Activated naive CD4-positive, alpha-beta T cell treated with anti-CD3 and anti-CD28 coated beads for 36 hours (primary cell): Measurements from ENCODE around the gene FRMD7. TPM values are rescaled to one million over a fixed set of nuclear protein-coding genes. Genes with fewer than 3 reads are reported as not detected.

Experiments used
- CTCF ChIA-PET: fragments of 350-600 bp; sonication (Branson Sonifier 250); formaldehyde crosslinking; loops from one replicate; lab custom pipeline; 2021; ENCODE audit warnings: antibody characterized with exemption; lab: Charles Lee
- DNase-seq: peaks from one replicate; pipeline ENCODE4 v3.0.0-alpha.2; 2020
- H3K27ac Mint-ChIP-seq: one replicate; pipeline ENCODE4 v1.8.0; 2021; ENCODE audit warnings: mild to moderate bottlenecking, mixed read lengths
- H3K27me3 Mint-ChIP-seq: one replicate; pipeline ENCODE4 v1.8.0; 2021; ENCODE audit warnings: low read depth, mixed read lengths
- H3K36me3 Mint-ChIP-seq: one replicate; pipeline ENCODE4 v1.8.0; 2021; ENCODE audit warnings: low read depth, mixed read lengths
- H3K4me1 Mint-ChIP-seq: one replicate; pipeline ENCODE4 v1.8.0; 2021; ENCODE audit warnings: low read depth, mixed read lengths
- H3K4me3 Mint-ChIP-seq: one replicate; pipeline ENCODE4 v1.8.0; 2021; ENCODE audit warnings: mild to moderate bottlenecking, moderate library complexity, mixed read lengths
- H3K9me3 Mint-ChIP-seq: one replicate; pipeline ENCODE4 v1.8.0; 2021; ENCODE audit warnings: mixed read lengths
- intact Hi-C: fragments of 100-400 bp; cut with micrococcal nuclease; formaldehyde crosslinking; loops from one replicate; pipeline ENCODE4 v1.15.1; 2023
- total RNA-seq, 2 experiments: library from RNA; stranded (reverse); gene quantifications; one replicate each; pipeline ENCODE4 v1.2.3, GENCODE V29; 2021

Gene FRMD7
- total RNA-seq, 2 experiments from 2014 or later, result not detected

DNA sequence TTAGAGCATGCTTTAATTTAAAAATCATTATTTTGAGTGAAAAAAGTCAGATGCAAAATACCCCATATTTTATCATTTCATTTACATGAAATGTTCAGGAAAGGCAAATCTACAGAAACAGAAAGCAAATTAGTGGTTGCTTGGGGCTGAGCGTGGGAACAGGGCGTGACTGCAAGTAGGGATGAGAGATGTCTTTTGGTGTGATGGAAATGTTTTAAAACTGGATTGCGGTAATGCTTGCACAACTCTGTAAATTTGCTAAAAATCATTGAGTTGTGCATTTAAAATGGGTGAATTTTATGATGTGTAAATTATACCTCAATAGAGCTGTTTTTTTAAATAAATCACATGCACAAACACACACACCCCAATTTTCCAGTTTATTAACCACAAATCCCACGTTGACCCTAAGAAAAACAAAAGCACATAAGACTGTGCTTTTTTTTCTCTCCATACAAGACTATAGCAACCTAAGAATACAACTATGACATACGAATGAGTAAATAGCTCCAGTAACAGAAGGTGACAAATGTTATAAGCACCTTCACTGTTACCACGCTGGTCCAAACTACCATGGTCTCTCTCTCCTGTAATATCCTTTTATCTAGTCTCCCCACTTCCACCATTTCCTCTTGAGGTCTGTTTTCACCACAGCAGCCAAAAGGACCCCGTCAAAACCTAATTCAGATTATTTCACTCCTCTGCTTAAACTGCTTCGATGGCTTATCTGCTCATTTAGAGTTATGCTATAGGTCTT lies 37.2 kb downstream of the FRMD7 start:
- Mint-ChIP-seq H3K27me3 (no peaks in the 10 kb centered on the region), H3K9me3 (no peaks in the 10 kb centered on the region), H3K4me1 (peaks cover 2% of the 10 kb centered on the region), H3K4me3 (no peak overlapping the region), H3K36me3 (no peaks in the 10 kb centered on the region), H3K27ac (no peak overlapping the region)
- no peak for DNase-seq
- intact Hi-C loops, result loop anchor here (5.0 kb wide), 2 partner anchors 68 to 248 kb away; partner anchors contain the start of gene STK26
- CTCF ChIA-PET, result interaction anchor here (0.6 to 1.3 kb wide), 2 partner anchors 130 to 262 kb away, joined by 3 to 5 read pairs; no protein-coding TSS in a partner anchor

DNA sequence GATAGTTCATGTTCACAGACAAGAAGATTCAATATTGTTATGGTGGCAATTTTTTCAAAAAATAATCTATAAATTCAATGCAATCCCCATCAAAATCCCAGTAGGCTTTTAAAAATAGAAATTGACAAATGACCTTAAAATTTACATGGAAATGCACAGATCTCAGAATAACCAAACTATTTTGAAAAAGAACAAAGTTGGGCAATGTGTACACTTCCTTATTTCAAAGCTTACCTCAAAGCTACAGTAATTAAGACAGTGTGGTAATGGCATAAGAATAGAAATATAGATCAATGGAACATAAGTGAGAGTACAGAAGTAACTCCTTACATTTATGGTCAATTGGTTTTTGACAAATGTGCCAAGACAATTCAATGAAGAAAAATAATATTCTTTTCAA lies 39.0 kb downstream of the FRMD7 start:
- Mint-ChIP-seq H3K27me3 (no peaks in the 10 kb centered on the region), H3K4me1 (peaks cover 2% of the 10 kb centered on the region), H3K9me3 (no peaks in the 10 kb centered on the region), H3K4me3 (no peak overlapping the region), H3K36me3 (no peaks in the 10 kb centered on the region), H3K27ac (no peak overlapping the region)
- CTCF ChIA-PET, result interaction anchor here (0.7 kb wide), 1 partner anchor 204 kb away, joined by 3 read pairs; no protein-coding TSS in a partner anchor
- intact Hi-C loops, result no loop called here
- DNase-seq, result no peak

DNA sequence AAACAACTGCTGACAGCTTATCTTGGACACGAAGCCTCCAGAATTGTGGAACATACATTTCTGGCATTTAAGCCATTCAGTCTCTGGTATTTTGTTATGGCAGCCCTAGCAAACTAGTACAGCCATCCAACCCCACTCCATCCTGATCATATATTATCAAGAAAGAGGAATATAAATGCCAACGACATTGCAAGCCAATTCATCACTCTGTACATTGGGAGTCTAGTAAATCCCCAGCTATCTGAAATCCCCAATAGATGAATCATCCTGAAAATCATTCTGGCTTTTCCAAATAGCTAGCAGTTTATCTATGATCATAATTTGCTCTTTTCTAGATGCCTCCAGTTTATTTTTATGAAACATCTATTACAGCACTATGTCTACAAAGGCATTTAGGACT lies 41.1 kb downstream of the FRMD7 start:
- intact Hi-C loops, result no loop called here
- Mint-ChIP-seq H3K36me3 (no peaks in the 10 kb centered on the region), H3K27ac (no peak overlapping the region), H3K9me3 (no peaks in the 10 kb centered on the region), H3K4me3 (no peak overlapping the region), H3K27me3 (no peaks in the 10 kb centered on the region), H3K4me1 (peaks cover 2% of the 10 kb centered on the region)
- CTCF ChIA-PET, result no interaction called here
- DNase-seq, result no peak

DNA sequence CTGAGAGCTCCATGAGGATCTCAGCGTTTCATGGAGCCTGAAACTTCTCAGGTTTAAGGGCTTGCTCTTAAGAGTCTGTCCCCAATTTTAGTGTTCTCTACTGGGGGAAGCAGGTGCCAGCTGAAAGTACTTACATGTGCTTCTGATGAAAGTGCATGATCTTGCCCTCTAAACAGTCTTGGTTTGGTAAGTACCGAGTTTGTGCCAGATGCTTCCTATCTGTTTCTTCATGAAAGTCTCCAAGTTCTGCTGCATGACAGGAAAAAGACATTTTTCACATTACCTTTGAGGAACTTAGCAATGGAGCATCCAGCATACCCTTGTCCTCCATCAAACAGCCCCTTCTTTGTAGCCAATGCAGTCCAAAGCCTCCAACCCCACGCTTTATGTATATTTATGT lies 42.0 kb downstream of the FRMD7 start:
- Mint-ChIP-seq H3K4me3 (no peak overlapping the region), H3K27me3 (no peaks in the 10 kb centered on the region), H3K9me3 (no peaks in the 10 kb centered on the region), H3K36me3 (no peaks in the 10 kb centered on the region), H3K4me1 (peaks cover 2% of the 10 kb centered on the region), H3K27ac (no peak overlapping the region)
- no peak for DNase-seq
- intact Hi-C loops, result no loop called here
- CTCF ChIA-PET, result no interaction called here

DNA sequence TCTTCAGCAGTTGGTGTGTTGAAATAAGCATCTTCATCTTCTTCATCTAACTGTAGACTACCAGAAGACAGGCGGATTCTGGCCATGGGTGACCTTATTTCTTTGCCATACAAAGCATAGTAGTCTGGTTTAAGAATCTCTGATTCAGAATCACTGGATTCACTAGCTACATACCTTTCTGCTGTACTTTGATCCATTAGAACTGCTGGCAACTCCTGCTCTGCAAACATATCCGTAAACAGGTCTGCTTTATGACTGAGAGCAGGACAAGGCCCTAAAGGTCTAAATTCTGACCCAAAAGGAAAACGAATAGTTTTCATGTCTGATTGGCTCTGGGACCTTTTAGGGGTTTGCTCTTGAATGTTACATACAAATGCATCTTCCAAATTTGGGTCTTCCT lies 49.9 kb downstream of the FRMD7 start:
- Mint-ChIP-seq H3K36me3 (peaks cover 1% of the 10 kb centered on the region), H3K27me3 (no peaks in the 10 kb centered on the region), H3K4me3 (no peak overlapping the region), H3K27ac (no peak overlapping the region), H3K4me1 (no peaks in the 10 kb centered on the region), H3K9me3 (no peaks in the 10 kb centered on the region)
- CTCF ChIA-PET, result no interaction called here
- no peak for DNase-seq
- intact Hi-C loops, result loop anchor here (10.0 kb wide), 1 partner anchor 243 kb away; no protein-coding TSS in a partner anchor

DNA sequence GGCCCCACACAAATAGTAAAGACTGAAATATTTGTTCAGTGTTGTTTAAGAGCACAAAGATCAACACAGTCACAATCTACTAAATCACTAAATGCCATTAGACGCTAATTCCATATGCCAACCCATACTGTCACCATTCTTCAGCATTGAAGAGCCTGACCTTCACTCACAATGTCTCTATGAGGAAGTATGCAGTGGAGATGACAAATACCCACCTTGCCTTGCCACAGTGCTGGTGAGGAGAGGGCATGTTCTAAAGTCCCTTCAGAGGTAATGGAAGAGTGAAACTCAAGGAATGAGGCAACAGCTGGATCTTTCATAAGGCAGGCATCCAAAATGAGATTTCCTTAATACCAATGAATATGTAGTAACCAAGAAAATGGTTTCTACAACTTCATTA lies 50.4 kb downstream of the FRMD7 start:
- Mint-ChIP-seq H3K36me3 (peaks cover 1% of the 10 kb centered on the region), H3K4me1 (no peaks in the 10 kb centered on the region), H3K27me3 (no peaks in the 10 kb centered on the region), H3K4me3 (no peak overlapping the region), H3K9me3 (no peaks in the 10 kb centered on the region), H3K27ac (no peak overlapping the region)
- DNase-seq, result no peak
- CTCF ChIA-PET, result no interaction called here
- intact Hi-C loops, result loop anchor here (10.0 kb wide), 1 partner anchor 243 kb away; no protein-coding TSS in a partner anchor

DNA sequence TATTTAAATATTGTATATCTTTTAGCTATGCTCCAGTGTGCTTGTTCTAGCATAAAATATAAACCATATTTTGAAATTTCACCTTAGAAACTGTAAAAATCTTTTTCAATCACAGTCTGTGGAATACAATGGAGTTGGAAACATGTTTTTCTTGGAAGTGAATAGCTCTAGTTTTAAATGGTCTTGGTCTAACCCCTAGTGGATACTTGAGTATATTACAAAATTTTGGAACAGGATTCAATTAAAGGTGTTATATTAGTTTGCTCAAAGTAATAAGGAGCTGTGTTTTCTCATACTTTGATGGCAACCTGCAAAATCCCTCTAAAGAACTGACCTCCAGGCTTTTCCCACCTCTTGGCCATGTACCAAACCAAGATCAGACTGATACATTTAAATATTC lies 56.6 kb downstream of the FRMD7 start:
- Mint-ChIP-seq H3K27me3 (no peaks in the 10 kb centered on the region), H3K4me1 (no peaks in the 10 kb centered on the region), H3K9me3 (no peaks in the 10 kb centered on the region), H3K36me3 (peaks cover 3% of the 10 kb centered on the region), H3K27ac (no peak overlapping the region), H3K4me3 (no peak overlapping the region)
- CTCF ChIA-PET, result interaction anchor here (1.1 to 1.8 kb wide), 4 partner anchors 8 to 238 kb away, joined by 3 to 5 read pairs (median 4); partner anchors contain the start of gene RAP2C
- intact Hi-C loops, result loop anchor here (5.0 to 10.0 kb wide), 2 partner anchors 49 to 236 kb away; partner anchors contain the start of gene STK26
- no peak for DNase-seq

DNA sequence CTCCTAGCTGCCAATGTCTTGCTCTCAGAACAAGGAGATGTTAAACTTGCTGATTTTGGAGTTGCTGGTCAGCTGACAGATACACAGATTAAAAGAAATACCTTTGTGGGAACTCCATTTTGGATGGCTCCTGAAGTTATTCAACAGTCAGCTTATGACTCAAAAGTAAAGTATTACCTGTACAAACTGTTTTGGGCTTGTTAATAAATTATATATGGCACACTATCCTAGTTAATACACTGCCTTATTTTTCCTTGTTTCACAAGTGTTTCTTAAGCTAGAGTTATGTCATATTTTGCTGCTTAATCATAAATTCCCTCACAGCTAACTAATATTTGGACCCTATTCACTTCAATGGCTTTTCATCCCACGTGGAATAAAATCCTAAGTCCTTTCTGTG lies 59.4 kb downstream of the FRMD7 start:
- H3K4me3 Mint-ChIP-seq, result no peak overlapping the region
- intact Hi-C loops, result no loop called here
- CTCF ChIA-PET, result interaction anchor here (1.6 kb wide), 1 partner anchor 47 kb away, joined by 3 read pairs; no protein-coding TSS in a partner anchor

DNA sequence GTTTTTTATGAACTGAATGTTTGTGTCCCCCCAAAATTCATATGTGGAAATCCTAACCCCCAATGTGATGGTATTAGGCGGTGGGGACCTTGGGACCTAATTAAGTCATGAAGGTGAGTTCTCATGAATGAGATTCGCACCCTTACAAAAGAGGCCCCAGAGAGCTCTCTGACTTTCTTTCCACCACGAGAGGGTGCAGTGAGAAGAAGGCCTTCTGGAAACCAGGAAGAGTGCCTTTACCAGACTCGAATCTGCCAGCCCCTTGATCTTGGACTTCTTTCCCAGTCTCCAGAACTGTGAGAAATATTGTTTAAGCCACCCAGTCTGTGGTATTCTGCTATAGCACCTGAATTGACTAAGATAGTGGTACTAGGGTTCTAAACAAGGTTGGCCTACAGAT lies 64.0 kb downstream of the FRMD7 start:
- Mint-ChIP-seq H3K4me3 (no peak overlapping the region), H3K27me3 (no peaks in the 10 kb centered on the region), H3K9me3 (no peaks in the 10 kb centered on the region), H3K27ac (no peak overlapping the region), H3K4me1 (peaks cover 5% of the 10 kb centered on the region), H3K36me3 (no peaks in the 10 kb centered on the region)
- CTCF ChIA-PET, result interaction anchor here (1.4 kb wide), 1 partner anchor 222 kb away, joined by 4 read pairs; no protein-coding TSS in a partner anchor
- DNase-seq, result no peak
- intact Hi-C loops, result no loop called here

More for the DNA sequence above, 59.4 kb downstream of the FRMD7 start:
- Mint-ChIP-seq H3K9me3 (no peaks in the 10 kb centered on the region), H3K27ac (no peak overlapping the region), H3K27me3 (no peaks in the 10 kb centered on the region), H3K4me1 (no peaks in the 10 kb centered on the region), H3K36me3 (peaks cover 2% of the 10 kb centered on the region)
- DNase-seq, result no peak

DNA sequence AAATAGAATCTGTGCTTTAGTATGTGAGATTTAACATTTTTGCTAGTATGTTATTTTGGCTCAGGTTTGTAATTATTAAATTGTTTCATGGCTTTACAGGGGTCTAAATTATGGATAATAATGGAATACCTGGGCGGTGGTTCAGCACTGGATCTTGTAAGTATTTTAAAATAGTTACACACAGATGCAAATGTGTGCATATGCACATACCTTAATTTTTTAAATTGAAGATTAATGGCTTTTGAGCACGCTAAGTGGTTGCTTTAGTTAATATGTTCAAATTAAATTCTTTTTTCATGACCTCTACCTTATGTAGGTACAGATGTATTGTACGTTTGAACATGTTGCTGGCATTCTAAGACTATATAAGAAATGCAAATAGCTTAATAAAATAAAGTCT lies 64.5 kb downstream of the FRMD7 start:
- Mint-ChIP-seq H3K9me3 (no peaks in the 10 kb centered on the region), H3K4me3 (no peak overlapping the region), H3K27me3 (no peaks in the 10 kb centered on the region), H3K4me1 (peaks cover 5% of the 10 kb centered on the region), H3K27ac (no peak overlapping the region), H3K36me3 (no peaks in the 10 kb centered on the region)
- CTCF ChIA-PET, result interaction anchor here (0.5 to 1.9 kb wide), 4 partner anchors 8 to 235 kb away, joined by 3 to 5 read pairs (median 4); no protein-coding TSS in a partner anchor
- intact Hi-C loops, result no loop called here
- DNase-seq, result no peak

DNA sequence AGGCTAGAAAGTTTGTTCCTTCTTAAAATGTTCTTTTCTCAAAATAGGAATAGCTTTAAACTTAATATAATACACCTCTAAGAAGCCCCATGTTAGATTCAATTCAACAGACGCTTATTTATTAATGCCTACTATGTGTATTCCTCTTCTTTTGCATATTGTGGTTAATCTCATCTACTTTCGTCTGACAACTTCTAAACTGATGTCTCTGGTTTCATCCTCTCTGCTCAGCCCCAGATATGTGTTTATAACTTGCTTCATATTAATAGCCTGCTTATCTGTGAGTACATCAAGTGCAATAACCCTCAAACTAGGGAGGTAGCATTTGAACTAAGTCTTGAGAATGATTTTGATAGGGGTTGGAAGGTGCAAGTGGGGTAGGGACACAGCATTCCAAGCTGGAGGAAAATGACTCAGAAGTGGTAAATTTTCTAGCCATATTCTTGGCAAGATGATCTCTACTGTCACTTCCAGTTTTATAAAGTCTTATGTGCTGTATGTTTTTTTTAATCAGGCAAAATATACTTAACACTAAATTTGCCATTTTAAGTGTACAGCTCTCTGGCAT lies 67.8 kb downstream of the FRMD7 start:
- Mint-ChIP-seq H3K27me3 (no peaks in the 10 kb centered on the region), H3K36me3 (peaks cover 3% of the 10 kb centered on the region), H3K4me1 (peaks cover 16% of the 10 kb centered on the region), H3K4me3 (no peak overlapping the region), H3K27ac (no peak overlapping the region), H3K9me3 (no peaks in the 10 kb centered on the region)
- CTCF ChIA-PET, result no interaction called here
- intact Hi-C loops, result loop anchor here (2.0 kb wide), 1 partner anchor 59 kb away; no protein-coding TSS in a partner anchor
- DNase-seq, result no peak

DNA sequence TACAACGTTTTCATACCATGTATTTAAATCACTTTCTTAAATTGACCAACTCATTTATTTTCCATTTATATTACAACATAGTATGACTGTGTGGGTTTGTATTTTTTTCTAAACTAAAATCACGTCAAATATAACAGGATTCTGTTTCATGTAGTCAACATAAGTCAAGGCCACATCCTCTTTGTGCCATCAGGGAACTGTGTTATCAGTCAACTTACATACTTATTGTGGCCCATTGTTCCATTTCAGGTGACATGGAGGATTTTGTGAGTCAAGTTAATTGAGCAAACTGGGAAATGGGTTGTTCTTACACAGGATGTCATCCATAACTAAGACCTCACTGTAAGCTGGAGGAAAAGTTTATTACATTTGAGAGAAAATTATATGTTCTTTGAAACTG lies 68.8 kb downstream of the FRMD7 start:
- CTCF ChIA-PET, result interaction anchor here (1.3 kb wide), 1 partner anchor 217 kb away, joined by 3 read pairs; no protein-coding TSS in a partner anchor
- intact Hi-C loops, result loop anchor here (2.0 kb wide), 1 partner anchor 58 kb away; no protein-coding TSS in a partner anchor
- Mint-ChIP-seq H3K36me3 (peaks cover 3% of the 10 kb centered on the region), H3K4me3 (no peak overlapping the region), H3K27me3 (no peaks in the 10 kb centered on the region), H3K4me1 (peaks cover 19% of the 10 kb centered on the region), H3K27ac (no peak overlapping the region), H3K9me3 (no peaks in the 10 kb centered on the region)
- DNase-seq, result peak; percentile 4
